ENCODE measurements around the gene CELSR1.

The CELSR1 gene

GRCh38 chr22:46373921-46374662, 163.3 kb downstream of the CELSR1 start:
- Histone ChIP-seq H3K9ac (no peak overlapping the region), H3K4me1 (ENCODE audit: low read depth, poor library complexity, severe bottlenecking) (no peaks in the 10 kb centered on the region), H3K4me2 (no peak overlapping the region), H3K36me3 (ENCODE audit: insufficient read depth) (no peaks in the 10 kb centered on the region), H3K79me2 (ENCODE audit: insufficient read depth, low read depth) (no peaks in the 10 kb centered on the region), H2AFZ (ENCODE audit: low read depth) (no peak overlapping the region), H3K27me3 (ENCODE audit: insufficient read depth, low read depth) (peaks cover 10% of the 10 kb centered on the region), H3K27ac (no peak overlapping the region), H4K20me1 (ENCODE audit: insufficient read depth) (no peaks in the 10 kb centered on the region), H3K4me3 (IDR thresholded peaks at IDR 0.05; ENCODE audit: insufficient read depth, low read depth, low read length) (no peak overlapping the region)
- TF ChIP-seq, protein P1, sequence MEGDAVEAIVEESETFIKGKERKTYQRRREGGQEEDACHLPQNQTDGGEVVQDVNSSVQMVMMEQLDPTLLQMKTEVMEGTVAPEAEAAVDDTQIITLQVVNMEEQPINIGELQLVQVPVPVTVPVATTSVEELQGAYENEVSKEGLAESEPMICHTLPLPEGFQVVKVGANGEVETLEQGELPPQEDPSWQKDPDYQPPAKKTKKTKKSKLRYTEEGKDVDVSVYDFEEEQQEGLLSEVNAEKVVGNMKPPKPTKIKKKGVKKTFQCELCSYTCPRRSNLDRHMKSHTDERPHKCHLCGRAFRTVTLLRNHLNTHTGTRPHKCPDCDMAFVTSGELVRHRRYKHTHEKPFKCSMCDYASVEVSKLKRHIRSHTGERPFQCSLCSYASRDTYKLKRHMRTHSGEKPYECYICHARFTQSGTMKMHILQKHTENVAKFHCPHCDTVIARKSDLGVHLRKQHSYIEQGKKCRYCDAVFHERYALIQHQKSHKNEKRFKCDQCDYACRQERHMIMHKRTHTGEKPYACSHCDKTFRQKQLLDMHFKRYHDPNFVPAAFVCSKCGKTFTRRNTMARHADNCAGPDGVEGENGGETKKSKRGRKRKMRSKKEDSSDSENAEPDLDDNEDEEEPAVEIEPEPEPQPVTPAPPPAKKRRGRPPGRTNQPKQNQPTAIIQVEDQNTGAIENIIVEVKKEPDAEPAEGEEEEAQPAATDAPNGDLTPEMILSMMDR (conservative IDR thresholded peaks at IDR 0.05; ENCODE audit: low read depth, low read length) = no peak

DNA sequence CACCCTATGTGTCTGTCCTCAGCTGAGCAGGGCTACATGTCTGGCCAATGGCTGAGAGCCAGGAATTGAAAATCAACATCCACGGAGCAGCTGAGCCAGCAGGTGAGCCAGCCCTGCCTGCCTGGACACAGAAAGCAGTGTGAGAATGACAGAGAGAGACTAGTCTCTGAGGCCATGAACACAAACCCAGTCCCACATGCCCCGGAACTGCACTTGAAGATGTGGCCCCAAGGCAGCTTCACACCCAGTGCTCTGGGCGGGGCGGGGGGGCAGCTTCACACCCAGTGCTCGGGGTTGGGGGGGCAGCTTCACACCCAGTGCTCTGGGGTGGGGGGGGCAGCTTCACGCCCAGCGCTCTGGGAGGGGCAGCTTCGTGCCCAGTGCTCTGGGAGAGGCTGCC, 164.3 kb downstream of the CELSR1 start:
- TF ChIP-seq, protein P1 (conservative IDR thresholded peaks at IDR 0.05; ENCODE audit: low read depth, low read length) = no peak
- H3K4me3 ChIP-seq (IDR thresholded peaks at IDR 0.05; ENCODE audit: insufficient read depth, low read depth, low read length) = no peak overlapping the region
- H3K4me2 ChIP-seq = no peak overlapping the region

GRCh38 chr22:46372686-46373085, 164.7 kb downstream of the CELSR1 start:
- TF ChIP-seq, protein P1 (conservative IDR thresholded peaks at IDR 0.05; ENCODE audit: low read depth, low read length) = no peak
- Histone ChIP-seq H2AFZ (ENCODE audit: low read depth) (no peak overlapping the region), H3K36me3 (ENCODE audit: insufficient read depth) (no peaks in the 10 kb centered on the region), H3K79me2 (ENCODE audit: insufficient read depth, low read depth) (no peaks in the 10 kb centered on the region), H3K27me3 (ENCODE audit: insufficient read depth, low read depth) (no peaks in the 10 kb centered on the region; the same call in 1 of the 2 replicates), H3K4me3 (IDR thresholded peaks at IDR 0.05; ENCODE audit: insufficient read depth, low read depth, low read length) (no peak overlapping the region), H3K4me1 (ENCODE audit: low read depth, poor library complexity, severe bottlenecking) (no peaks in the 10 kb centered on the region), H3K4me2 (no peak overlapping the region), H3K9ac (no peak overlapping the region), H4K20me1 (ENCODE audit: insufficient read depth) (no peaks in the 10 kb centered on the region), H3K27ac (no peak overlapping the region)

More for the DNA sequence above, 164.3 kb downstream of the CELSR1 start:
- Histone ChIP-seq H3K27ac (no peak overlapping the region), H3K79me2 (ENCODE audit: insufficient read depth, low read depth) (no peaks in the 10 kb centered on the region), H3K4me1 (ENCODE audit: low read depth, poor library complexity, severe bottlenecking) (no peaks in the 10 kb centered on the region), H4K20me1 (ENCODE audit: insufficient read depth) (no peaks in the 10 kb centered on the region), H3K27me3 (ENCODE audit: insufficient read depth, low read depth) (peaks cover 1% of the 10 kb centered on the region; the same call in 1 of the 2 replicates), H3K9ac (no peak overlapping the region), H3K36me3 (ENCODE audit: insufficient read depth) (no peaks in the 10 kb centered on the region), H2AFZ (ENCODE audit: low read depth) (no peak overlapping the region)

DNA sequence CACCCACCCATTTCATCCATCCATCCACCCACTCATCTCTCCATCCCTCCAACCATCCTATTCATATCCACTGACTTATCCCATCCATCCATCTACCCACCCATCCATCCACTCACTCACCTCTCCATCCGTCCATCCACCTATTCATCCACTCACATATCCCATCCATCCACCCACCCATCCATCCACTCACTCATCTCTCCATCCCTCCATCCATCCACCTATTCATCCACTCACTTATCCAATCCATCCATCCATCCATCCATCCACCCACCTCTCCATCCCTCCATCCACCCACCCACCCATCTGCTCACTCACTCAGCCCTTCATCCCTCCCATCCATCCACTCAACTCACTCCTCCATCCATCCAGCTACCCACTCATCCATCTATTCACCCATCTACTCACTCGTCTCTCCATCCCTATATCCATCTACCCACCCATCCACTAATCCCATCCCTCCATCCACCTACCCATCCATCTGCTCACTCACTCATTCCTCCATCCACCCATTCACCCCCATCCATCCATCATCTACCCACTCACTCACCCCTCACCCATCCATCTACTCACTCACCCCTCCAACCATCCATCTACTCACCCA, 165.7 kb downstream of the CELSR1 start:
- Histone ChIP-seq H3K27ac (no peak overlapping the region), H3K4me2 (no peak overlapping the region), H3K36me3 (ENCODE audit: insufficient read depth) (no peaks in the 10 kb centered on the region), H2AFZ (ENCODE audit: low read depth) (no peak overlapping the region), H3K9ac (no peak overlapping the region), H4K20me1 (ENCODE audit: insufficient read depth) (no peaks in the 10 kb centered on the region), H3K4me3 (IDR thresholded peaks at IDR 0.05; ENCODE audit: insufficient read depth, low read depth, low read length) (no peak overlapping the region), H3K27me3 (ENCODE audit: insufficient read depth, low read depth) (no peaks in the 10 kb centered on the region; the same call in 1 of the 2 replicates), H3K4me1 (ENCODE audit: low read depth, poor library complexity, severe bottlenecking) (no peaks in the 10 kb centered on the region), H3K79me2 (ENCODE audit: insufficient read depth, low read depth) (no peaks in the 10 kb centered on the region)
- TF ChIP-seq, protein P1 (conservative IDR thresholded peaks at IDR 0.05; ENCODE audit: low read depth, low read length) = no peak
